Thoracic aorta (tissue), 2 donors: Measurements from ENCODE around the gene MT3. TPM values are rescaled to one million over a fixed set of nuclear protein-coding genes. Genes with fewer than 3 reads are reported as not detected.

ENCODE experiments used
- ATAC-seq: fragments of 150-250 bp; one replicate; pipeline ENCODE4 v1.8.0; 2017; ENCODE audit warnings: low read depth; ENCODE audit not compliant: insufficient number of reproducible peaks, low FRiP score
- DNase-seq: peaks from one replicate; pipeline ENCODE4 v3.0.0-alpha.2; 2020; ENCODE audit warnings: low spot score
- H3K27ac ChIP-seq, 2 donors: fragments of 200-600 bp; sonication (generic); 1 replicate in 1 of 2; 2 replicates in 1 of 2; pipeline ENCODE4 v1.5.1; 2016; ENCODE audit warnings: mild to moderate bottlenecking in 2 of 2, moderate library complexity in 2 of 2
- H3K27me3 ChIP-seq: fragments of 200-600 bp; sonication (generic); replicated peaks from 2 replicates; pipeline ENCODE4 v1.6.0; 2016; ENCODE audit warnings: mild to moderate bottlenecking; ENCODE audit not compliant: insufficient read depth
- H3K36me3 ChIP-seq: fragments of 200-600 bp; sonication (generic); one replicate; pipeline ENCODE4 v1.5.1; 2016
- H3K4me1 ChIP-seq, 2 donors: fragments of 200-600 bp; sonication (generic); 1 replicate in 1 of 2; 2 replicates in 1 of 2; pipeline versions ENCODE4 v1.5.1 to v1.6.0; 2016; ENCODE audit warnings: low read depth in 2 of 2, mild to moderate bottlenecking in 1 of 2; ENCODE audit not compliant: control insufficient read depth in 1 of 2
- H3K4me3 ChIP-seq: fragments of 200-600 bp; sonication (generic); 2 replicates; pipeline ENCODE4 v1.5.1; 2016; ENCODE audit warnings: mild to moderate bottlenecking
- H3K9me3 ChIP-seq: fragments of 200-600 bp; sonication (generic); 2 replicates; pipeline ENCODE4 v1.5.1; 2016
- CTCF ChIP-seq: fragments of 200-600 bp; sonication (generic); IDR thresholded peaks from one replicate; pipeline ENCODE4 v1.5.1; 2019; ENCODE audit warnings: antibody characterized with exemption
- total RNA-seq, 2 donors: library from RNA; depleted of rRNA; stranded (reverse); fragments of >200 nt; gene quantifications; one replicate each; pipeline versions ENCODE4 v1.1.0 to v1.2.3, GENCODE V29; 2016

MT3 gene
- total RNA-seq, 2 donors from 2014 or later, result not detected

- no peak for TF ChIP-seq CTCF
- Histone ChIP-seq H3K27ac (peak within 1 kb of the TSS; percentile 85 to 86), H3K9me3 (no peaks in the 10 kb centered on the region), H3K4me3 (peak within 1 kb of the TSS; percentile 77), H3K4me1 (peaks cover 5 to 26% of the 10 kb centered on the region in 2 donors), H3K27me3 (no peaks in the 10 kb centered on the region), H3K36me3 (no peaks in the 10 kb centered on the region)
- ATAC-seq (peak; percentile 50), DNase-seq (no peak)
Observed at GRCh38 chr16:56632156-56632847, 43.0 kb downstream of the MT3 start, which contains the start of gene MT1M. Gene MT1M, plus strand, starts transcription at chr16:56632659. Its CDS starts 73 bp downstream, at chr16:56632732.

GRCh38 chr16:56632848-56633365 lies 43.6 kb downstream of the MT3 start:
- H3K9me3 ChIP-seq, result no peaks in the 10 kb centered on the region
- TF ChIP-seq CTCF, result no peak
- DNase-seq, result no peak
- H3K36me3 ChIP-seq, result no peaks in the 10 kb centered on the region
- H3K27me3 ChIP-seq, result no peaks in the 10 kb centered on the region
- H3K27ac ChIP-seq, result peak overlapping the region; percentile 85 to 86
- peaks cover 5 to 26% of the 10 kb centered on the region in 2 donors for H3K4me1 ChIP-seq
- ATAC-seq, result no peak
- peak overlapping the region; percentile 77 for H3K4me3 ChIP-seq

GRCh38 chr16:56633535-56633934 lies 44.2 kb downstream of the MT3 start:
- Histone ChIP-seq H3K4me3 (peak overlapping the region; percentile 77), H3K27me3 (no peaks in the 10 kb centered on the region), H3K4me1 (peaks cover 5 to 30% of the 10 kb centered on the region in 2 donors), H3K36me3 (no peaks in the 10 kb centered on the region), H3K9me3 (no peaks in the 10 kb centered on the region), H3K27ac (peak overlapping the region; percentile 85 to 86)
- TF ChIP-seq CTCF, result no peak
- DNase-seq (no peak), ATAC-seq (no peak)

- no peak for TF ChIP-seq CTCF
- Histone ChIP-seq H3K36me3 (no peaks in the 10 kb centered on the region), H3K27ac (no peak overlapping the region), H3K4me1 (peaks cover 5 to 37% of the 10 kb centered on the region in 2 donors), H3K4me3 (peak overlapping the region; percentile 24), H3K9me3 (no peaks in the 10 kb centered on the region), H3K27me3 (no peaks in the 10 kb centered on the region)
- DNase-seq (no peak), ATAC-seq (no peak)
Observed at GRCh38 chr16:56634715-56635440, 45.5 kb downstream of the MT3 start.

GRCh38 chr16:56635441-56635967 lies 46.2 kb downstream of the MT3 start:
- Histone ChIP-seq H3K9me3 (no peaks in the 10 kb centered on the region), H3K36me3 (no peaks in the 10 kb centered on the region), H3K4me3 (peak overlapping the region; percentile 24), H3K4me1 (peaks cover 5 to 37% of the 10 kb centered on the region in 2 donors), H3K27me3 (no peaks in the 10 kb centered on the region), H3K27ac (no peak overlapping the region)
- TF ChIP-seq CTCF, result no peak
- DNase-seq, result no peak
- ATAC-seq, result no peak
